Transverse colon (tissue), 4 donors: ENCODE measurements around the gene CNTN1. TPM values are rescaled to one million over a fixed set of nuclear protein-coding genes. Genes with fewer than 3 reads are reported as not detected.

ENCODE experiments used
- DNase-seq: peaks from one replicate; pipeline ENCODE4 v3.0.0-alpha.2; 2019
- H3K27ac ChIP-seq, 4 donors: fragments of 200-600 bp; sonication (generic); 2 replicates each; pipeline ENCODE4 v1.5.1; 2016 to 2018; ENCODE audit warnings: inconsistent platforms in 4 of 4
- H3K27me3 ChIP-seq: fragments of 200-600 bp; sonication (generic); 2 replicates; pipeline ENCODE4 v1.5.1; 2017; ENCODE audit warnings: inconsistent platforms
- H3K36me3 ChIP-seq, 4 donors: fragments of 200-600 bp; sonication (generic); 2 replicates each; pipeline ENCODE4 v1.5.1; 2017 to 2019; ENCODE audit warnings: inconsistent platforms in 4 of 4
- H3K4me1 ChIP-seq, 4 donors: fragments of 200-600 bp; sonication (generic); 2 replicates each; pipeline ENCODE4 v1.5.1; 2017 to 2020; ENCODE audit warnings: inconsistent platforms in 4 of 4
- H3K4me3 ChIP-seq, 4 donors: fragments of 200-600 bp; sonication (generic); 1 replicate in 1 of 4; 2 replicates in 3 of 4; pipeline versions ENCODE4 v1.5.1 to v1.6.1; 2017 to 2019; ENCODE audit warnings: inconsistent platforms in 4 of 4
- H3K9me3 ChIP-seq, 2 donors: fragments of 200-600 bp; sonication (generic); 2 replicates each; pipeline ENCODE4 v1.5.1; 2017 to 2019; ENCODE audit warnings: inconsistent platforms in 2 of 2
- CTCF ChIP-seq, 5 experiments: fragments of 200-600 bp in 3 of 5; fragments of 450-650 bp in 2 of 5; sonication (generic) in 3 of 5; IDR thresholded peaks; 1 replicate in 2 of 5; 2 replicates in 3 of 5; pipeline ENCODE4 v1.5.1; 2016 to 2017; ENCODE audit warnings: antibody characterized with exemption in 5 of 5, inconsistent platforms in 3 of 5, mild to moderate bottlenecking in 2 of 5, moderate library complexity in 1 of 5
- EP300 ChIP-seq: sonication (generic); formaldehyde crosslinking; IDR thresholded peaks from one replicate; pipeline ENCODE4 v1.6.1; 2017; ENCODE audit warnings: antibody characterized with exemption, low read depth
- POLR2A ChIP-seq: fragments of 450-650 bp; IDR thresholded peaks from one replicate; pipeline ENCODE4 v1.6.1; 2016; ENCODE audit warnings: antibody characterized with exemption, mild to moderate bottlenecking, moderate library complexity
- POLR2AphosphoS5 ChIP-seq, 3 donors: sonication (generic); formaldehyde crosslinking; IDR thresholded peaks; one replicate each; pipeline ENCODE4 v1.6.1; 2016; ENCODE audit warnings: antibody characterized with exemption in 3 of 3
- WGBS, 2 donors: methylation state at CpG; one replicate each; pipeline ENCODE4 v1.1.5; 2018; ENCODE audit warnings: low coverage in 1 of 2; 5-methylcytosine and 5-hydroxymethylcytosine counted together
- in situ Hi-C, 4 donors: fragments of 200-750 bp; cut with MboI; loops; one replicate each; pipeline versions ENCODE4 v1.15.0 to v1.15.1; 2017; ENCODE audit warnings: low sequenced_read_pairs in 3 of 4, low pct_ligation_motif_present in 1 of 4, low pct_unique_long_range_greater_than_20kb in 1 of 4
- intact Hi-C: fragments of 100-400 bp; cut with DNase I; formaldehyde crosslinking; loops from one replicate; pipeline ENCODE4 v1.15.1; 2023; ENCODE audit warnings: low total_unique reads
- total RNA-seq, 4 donors: library from RNA; depleted of rRNA; stranded (reverse); fragments of >200 nt; gene quantifications; one replicate each; pipeline ENCODE4 v1.1.0, GENCODE V29; 2016

Gene CNTN1
- total RNA-seq, 4 donors from 2014 or later, result 0.60 to 3.2 (median 1.4) TPM

- no peak overlapping the region for H3K4me3 ChIP-seq
- in situ Hi-C loops (no loop called here), intact Hi-C loops (no loop called here)
- no peak for DNase-seq
- TF ChIP-seq EP300 (no peak), CTCF (IDR thresholded peaks at IDR 0.05) (no peak), POLR2A (no peak), POLR2AphosphoS5 (IDR thresholded peaks at IDR 0.05) (no peak)
- no peaks in the 10 kb centered on the region for H3K4me1 ChIP-seq
- H3K27ac ChIP-seq, result no peak overlapping the region
- no peaks in the 10 kb centered on the region for H3K27me3 ChIP-seq
- no peaks in the 10 kb centered on the region for H3K36me3 ChIP-seq
- WGBS, 2 donors, result 81 to 91% methylated on average over 2 of the region's 2 CpGs
- no peaks in the 10 kb centered on the region for H3K9me3 ChIP-seq
Observed at GRCh38 chr12:40801861-40802260, 109.6 kb downstream of the CNTN1 start.

- TF ChIP-seq CTCF (IDR thresholded peaks at IDR 0.05) (no peak), POLR2AphosphoS5 (IDR thresholded peaks at IDR 0.05) (no peak), POLR2A (no peak), EP300 (no peak)
- Histone ChIP-seq H3K9me3 (no peaks in the 10 kb centered on the region), H3K27ac (no peak overlapping the region), H3K36me3 (no peaks in the 10 kb centered on the region), H3K27me3 (no peaks in the 10 kb centered on the region), H3K4me1 (no peaks in the 10 kb centered on the region), H3K4me3 (no peak overlapping the region)
- in situ Hi-C loops (no loop called here), intact Hi-C loops (no loop called here)
- no peak for DNase-seq
- WGBS, 2 donors, result 0 to 29% methylated on average over 1 of the region's 1 CpG
Observed at GRCh38 chr12:40802656-40803055, 110.4 kb downstream of the CNTN1 start.

- in situ Hi-C loops, result no loop called here
- DNase-seq, result no peak
- TF ChIP-seq POLR2A, result no peak
- TF ChIP-seq CTCF (IDR thresholded peaks at IDR 0.05), result no peak
- no peak for TF ChIP-seq POLR2AphosphoS5 (IDR thresholded peaks at IDR 0.05)
- TF ChIP-seq EP300, result no peak
- H3K4me1 ChIP-seq, result no peaks in the 10 kb centered on the region
- intact Hi-C loops, result no loop called here
- no peaks in the 10 kb centered on the region for H3K27me3 ChIP-seq
- H3K36me3 ChIP-seq, result no peaks in the 10 kb centered on the region
- no peaks in the 10 kb centered on the region for H3K9me3 ChIP-seq
- no peak overlapping the region for H3K4me3 ChIP-seq
- no peak overlapping the region for H3K27ac ChIP-seq
- 52 to 60% methylated on average over 1 to 12 of the region's 12 CpGs for WGBS, 2 donors
Observed at GRCh38 chr12:40819436-40820108, 127.3 kb downstream of the CNTN1 start.

GRCh38 chr12:40820794-40821484 is 128.7 kb downstream of the CNTN1 start:
- intact Hi-C loops, result no loop called here
- DNase-seq, result no peak
- Histone ChIP-seq H3K36me3 (no peaks in the 10 kb centered on the region), H3K27ac (no peak overlapping the region), H3K4me1 (no peaks in the 10 kb centered on the region), H3K27me3 (no peaks in the 10 kb centered on the region), H3K9me3 (no peaks in the 10 kb centered on the region), H3K4me3 (no peak overlapping the region)
- 35 to 42% methylated on average over 2 of the region's 2 CpGs for WGBS, 2 donors
- in situ Hi-C loops, result no loop called here
- no peak for TF ChIP-seq POLR2A
- TF ChIP-seq EP300, result no peak
- TF ChIP-seq POLR2AphosphoS5 (IDR thresholded peaks at IDR 0.05), result no peak
- TF ChIP-seq CTCF (IDR thresholded peaks at IDR 0.05), result no peak
